GM12801 (cell line): ENCODE data around the gene SPDYC.

Experiments
- CTCF ChIP-seq: IDR thresholded peaks from one replicate; pipeline ENCODE4 v1.5.1; 2011; ENCODE audit warnings: control low read depth; ENCODE audit not compliant: insufficient read length; ENCODE audit errors: extremely low read depth

The SPDYC gene

GRCh38 chr11:65183201-65183891 lies 13.3 kb downstream of the SPDYC start:
- TF ChIP-seq CTCF = no peak

- TF ChIP-seq CTCF = no peak
These were observed 14.1 kb downstream of the SPDYC start for GRCh38 chr11:65184146-65184545.

- TF ChIP-seq CTCF = no peak
These were observed 15.1 kb downstream of the SPDYC start for GRCh38 chr11:65185171-65185570.

- TF ChIP-seq CTCF = no peak
These were observed 15.9 kb downstream of the SPDYC start for GRCh38 chr11:65185869-65186341.

GRCh38 chr11:65186701-65187100 lies 16.7 kb downstream of the SPDYC start:
- TF ChIP-seq CTCF = no peak

- no peak for TF ChIP-seq CTCF
These were observed 17.2 kb downstream of the SPDYC start for GRCh38 chr11:65187146-65187675.

- TF ChIP-seq CTCF = no peak
These were observed 18.0 kb downstream of the SPDYC start for GRCh38 chr11:65187971-65188461.
